ENCODE measurements around the gene MYPN.

The MYPN gene

GRCh38 chr10:68084469-68084868, 24.8 kb upstream of the MYPN start:
- Histone ChIP-seq H3K9me3 (ENCODE audit: control insufficient read depth, insufficient read depth, low read length) (no peaks in the 10 kb centered on the region), H3K36me3 (ENCODE audit: insufficient read depth, low read length) (no peaks in the 10 kb centered on the region), H3K9ac (ENCODE audit: low read depth, low read length) (no peak overlapping the region), H3K4me1 (ENCODE audit: insufficient read depth, low read length) (peaks cover 18% of the 10 kb centered on the region)

- H3K4me1 ChIP-seq (ENCODE audit: insufficient read depth, low read length) = peaks cover 18% of the 10 kb centered on the region
- no peaks in the 10 kb centered on the region for H3K36me3 ChIP-seq (ENCODE audit: insufficient read depth, low read length)
- H3K9me3 ChIP-seq (ENCODE audit: control insufficient read depth, insufficient read depth, low read length) = no peaks in the 10 kb centered on the region
- no peak overlapping the region for H3K9ac ChIP-seq (ENCODE audit: low read depth, low read length)
These were observed 23.3 kb upstream of the MYPN start for GRCh38 chr10:68086011-68086410.

- H3K4me1 ChIP-seq (ENCODE audit: insufficient read depth, low read length) = peaks cover 18% of the 10 kb centered on the region
- H3K9ac ChIP-seq (ENCODE audit: low read depth, low read length) = no peak overlapping the region
- no peaks in the 10 kb centered on the region for H3K36me3 ChIP-seq (ENCODE audit: insufficient read depth, low read length)
- H3K9me3 ChIP-seq (ENCODE audit: control insufficient read depth, insufficient read depth, low read length) = no peaks in the 10 kb centered on the region
These were observed 22.2 kb upstream of the MYPN start for GRCh38 chr10:68086910-68087684.

GRCh38 chr10:68087685-68088401, 21.4 kb upstream of the MYPN start:
- Histone ChIP-seq H3K4me1 (ENCODE audit: insufficient read depth, low read length) (peaks cover 18% of the 10 kb centered on the region), H3K36me3 (ENCODE audit: insufficient read depth, low read length) (no peaks in the 10 kb centered on the region), H3K9me3 (ENCODE audit: control insufficient read depth, insufficient read depth, low read length) (no peaks in the 10 kb centered on the region), H3K9ac (ENCODE audit: low read depth, low read length) (no peak overlapping the region)

- H3K4me1 ChIP-seq (ENCODE audit: insufficient read depth, low read length) = peaks cover 18% of the 10 kb centered on the region
These were observed 20.5 kb upstream of the MYPN start for GRCh38 chr10:68088740-68089139.

GRCh38 chr10:68090586-68090985, 18.7 kb upstream of the MYPN start:
- H3K4me1 ChIP-seq (ENCODE audit: insufficient read depth, low read length) = peaks cover 16% of the 10 kb centered on the region
- no peak overlapping the region for H3K9ac ChIP-seq (ENCODE audit: low read depth, low read length)
- H3K9me3 ChIP-seq (ENCODE audit: control insufficient read depth, insufficient read depth, low read length) = no peaks in the 10 kb centered on the region
- no peaks in the 10 kb centered on the region for H3K36me3 ChIP-seq (ENCODE audit: insufficient read depth, low read length)

More at GRCh38 chr10:68088740-68089139, 20.5 kb upstream of the MYPN start:
- no peak overlapping the region for H3K9ac ChIP-seq (ENCODE audit: low read depth, low read length)
- no peaks in the 10 kb centered on the region for H3K36me3 ChIP-seq (ENCODE audit: insufficient read depth, low read length)
- H3K9me3 ChIP-seq (ENCODE audit: control insufficient read depth, insufficient read depth, low read length) = no peaks in the 10 kb centered on the region

- no peaks in the 10 kb centered on the region for H3K9me3 ChIP-seq (ENCODE audit: control insufficient read depth, insufficient read depth, low read length)
- no peaks in the 10 kb centered on the region for H3K36me3 ChIP-seq (ENCODE audit: insufficient read depth, low read length)
- peaks cover 9% of the 10 kb centered on the region; the same call in 1 of the 2 replicates for H3K4me1 ChIP-seq (ENCODE audit: insufficient read depth, low read length)
- no peak overlapping the region for H3K9ac ChIP-seq (ENCODE audit: low read depth, low read length)
These were observed 16.8 kb upstream of the MYPN start for GRCh38 chr10:68092512-68092911.

GRCh38 chr10:68095153-68095552, 14.1 kb upstream of the MYPN start:
- no peak overlapping the region for H3K9ac ChIP-seq (ENCODE audit: low read depth, low read length)
- no peaks in the 10 kb centered on the region for H3K9me3 ChIP-seq (ENCODE audit: control insufficient read depth, insufficient read depth, low read length)
- no peaks in the 10 kb centered on the region for H3K4me1 ChIP-seq (ENCODE audit: insufficient read depth, low read length)
- H3K36me3 ChIP-seq (ENCODE audit: insufficient read depth, low read length) = no peaks in the 10 kb centered on the region

GRCh38 chr10:68096913-68097516, 12.3 kb upstream of the MYPN start:
- Histone ChIP-seq H3K9me3 (ENCODE audit: control insufficient read depth, insufficient read depth, low read length) (no peaks in the 10 kb centered on the region), H3K9ac (ENCODE audit: low read depth, low read length) (no peak overlapping the region), H3K36me3 (ENCODE audit: insufficient read depth, low read length) (no peaks in the 10 kb centered on the region), H3K4me1 (ENCODE audit: insufficient read depth, low read length) (no peaks in the 10 kb centered on the region)

GRCh38 chr10:68099736-68100135, 9.6 kb upstream of the MYPN start:
- no peaks in the 10 kb centered on the region for H3K36me3 ChIP-seq (ENCODE audit: insufficient read depth, low read length)
- H3K4me1 ChIP-seq (ENCODE audit: insufficient read depth, low read length) = peaks cover 6% of the 10 kb centered on the region; the same call in 1 of the 2 replicates
- H3K9ac ChIP-seq (ENCODE audit: low read depth, low read length) = no peak overlapping the region
- H3K9me3 ChIP-seq (ENCODE audit: control insufficient read depth, insufficient read depth, low read length) = no peaks in the 10 kb centered on the region

- H3K4me1 ChIP-seq (ENCODE audit: insufficient read depth, low read length) = peaks cover 6% of the 10 kb centered on the region
- H3K36me3 ChIP-seq (ENCODE audit: insufficient read depth, low read length) = no peaks in the 10 kb centered on the region
- no peaks in the 10 kb centered on the region for H3K9me3 ChIP-seq (ENCODE audit: control insufficient read depth, insufficient read depth, low read length)
- no peak overlapping the region for H3K9ac ChIP-seq (ENCODE audit: low read depth, low read length)
These were observed 8.2 kb upstream of the MYPN start for GRCh38 chr10:68101066-68101465.

GRCh38 chr10:68103261-68103878, 5.9 kb upstream of the MYPN start:
- Histone ChIP-seq H3K9ac (ENCODE audit: low read depth, low read length) (no peak overlapping the region), H3K4me1 (ENCODE audit: insufficient read depth, low read length) (peaks cover 6% of the 10 kb centered on the region), H3K36me3 (ENCODE audit: insufficient read depth, low read length) (no peaks in the 10 kb centered on the region)

GRCh38 chr10:68103901-68104300, 5.4 kb upstream of the MYPN start:
- H3K36me3 ChIP-seq (ENCODE audit: insufficient read depth, low read length) = no peaks in the 10 kb centered on the region
- H3K4me1 ChIP-seq (ENCODE audit: insufficient read depth, low read length) = peaks cover 6% of the 10 kb centered on the region
- no peak overlapping the region for H3K9ac ChIP-seq (ENCODE audit: low read depth, low read length)
- no peaks in the 10 kb centered on the region for H3K9me3 ChIP-seq (ENCODE audit: control insufficient read depth, insufficient read depth, low read length)

More at GRCh38 chr10:68103261-68103878, 5.9 kb upstream of the MYPN start:
- no peaks in the 10 kb centered on the region for H3K9me3 ChIP-seq (ENCODE audit: control insufficient read depth, insufficient read depth, low read length)

- Histone ChIP-seq H3K4me1 (ENCODE audit: insufficient read depth, low read length) (peaks cover 6% of the 10 kb centered on the region), H3K36me3 (ENCODE audit: insufficient read depth, low read length) (no peaks in the 10 kb centered on the region), H3K9me3 (ENCODE audit: control insufficient read depth, insufficient read depth, low read length) (no peaks in the 10 kb centered on the region), H3K9ac (ENCODE audit: low read depth, low read length) (no peak overlapping the region)
These were observed 3.5 kb upstream of the MYPN start for GRCh38 chr10:68105820-68106219.
